ENCODE results near the gene VPS37D.

DNA sequence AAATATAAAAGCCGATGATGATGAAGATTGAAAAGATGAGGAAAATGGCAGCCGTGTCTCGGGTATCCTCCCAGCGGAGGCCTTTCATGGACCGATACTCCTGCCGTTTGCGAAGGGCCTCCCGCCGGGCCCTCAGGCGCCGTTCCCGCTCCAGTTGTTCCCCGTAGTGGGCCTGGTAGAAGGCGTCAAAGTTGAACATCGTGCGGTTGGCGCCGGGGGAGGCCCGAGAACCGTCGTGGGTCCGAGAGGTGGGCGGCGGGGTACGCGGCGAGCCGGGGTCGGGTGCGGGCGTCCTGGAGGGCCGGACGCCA is 15.1 kb downstream of the VPS37D start:
- TF ChIP-seq FOXM1 (IDR thresholded peaks at IDR 0.05; ENCODE audit: borderline replicate concordance): no peak
- TF ChIP-seq FOXK2 (IDR thresholded peaks at IDR 0.05): no peak
- no peak for TF ChIP-seq ARNT (IDR thresholded peaks at IDR 0.05)
- TF ChIP-seq FOXA1 (IDR thresholded peaks at IDR 0.05): no peak
- no peak for TF ChIP-seq SP1 (IDR thresholded peaks at IDR 0.05)
- no peak for TF ChIP-seq BHLHE40 (IDR thresholded peaks at IDR 0.05; ENCODE audit: borderline replicate concordance)
- no peak for TF ChIP-seq L3MBTL2 (conservative IDR thresholded peaks at IDR 0.05)
- TF ChIP-seq ELF4 (IDR thresholded peaks at IDR 0.05): no peak
- TF ChIP-seq HDGF (IDR thresholded peaks at IDR 0.05; ENCODE audit: borderline replicate concordance): no peak
- TF ChIP-seq ZNF384 (IDR thresholded peaks at IDR 0.05): no peak
